Kidney (tissue), 14 donors: ENCODE data around the gene STOX2. TPM values are rescaled to one million over a fixed set of nuclear protein-coding genes. Genes with fewer than 3 reads are reported as not detected.

Experiments
- DNase-seq, 5 donors: peaks; one replicate each; pipeline ENCODE4 v3.0.0-alpha.2; 2013 to 2020
- FAIRE-seq: peaks from 2 replicates; lab custom pipeline; 2012; peaks lifted over from hg19 to GRCh38; lab: Jason Lieb, UNC
- H3K27ac ChIP-seq, 2 donors: one replicate each; pipeline ENCODE4 v1.7.0; 2013; ENCODE audit warnings: low read depth in 2 of 2, low read length in 2 of 2, inconsistent platforms in 1 of 2
- H3K27me3 ChIP-seq: one replicate; pipeline ENCODE4 v1.7.1; 2013; ENCODE audit warnings: low read length, inconsistent platforms; ENCODE audit not compliant: control insufficient read depth, insufficient read depth
- H3K36me3 ChIP-seq, 3 donors: one replicate each; pipeline versions ENCODE4 v1.7.0 to v1.7.1; 2013; ENCODE audit warnings: low read length in 3 of 3, control low read depth in 1 of 3, inconsistent platforms in 1 of 3; ENCODE audit not compliant: insufficient read depth in 3 of 3, control insufficient read depth in 2 of 3
- H3K4me1 ChIP-seq, 3 donors: one replicate each; pipeline versions ENCODE4 v1.7.0 to v1.7.1; 2013; ENCODE audit warnings: low read length in 3 of 3, inconsistent platforms in 1 of 3, low read depth in 1 of 3; ENCODE audit not compliant: control insufficient read depth in 2 of 3, insufficient read depth in 2 of 3
- H3K4me3 ChIP-seq, 3 donors: one replicate each; pipeline versions ENCODE4 v1.7.0 to v1.8.1; 2013; ENCODE audit warnings: low read length in 3 of 3, control low read depth in 1 of 3, inconsistent platforms in 1 of 3
- H3K9ac ChIP-seq, 3 donors: one replicate each; pipeline versions ENCODE4 v1.7.0 to v1.7.1; 2013; ENCODE audit warnings: low read length in 3 of 3, control low read depth in 1 of 3, inconsistent platforms in 1 of 3
- H3K9me3 ChIP-seq, 3 donors: one replicate each; pipeline versions ENCODE4 v1.7.0 to v1.7.1; 2013; ENCODE audit warnings: low read length in 3 of 3, control low read depth in 1 of 3, inconsistent platforms in 1 of 3; ENCODE audit not compliant: control insufficient read depth in 2 of 3, insufficient read depth in 1 of 3
- CTCF ChIP-seq: IDR thresholded peaks from 3 replicates; pipeline ENCODE4 v1.5.1; 2012; ENCODE audit warnings: mild to moderate bottlenecking, moderate library complexity, borderline replicate concordance; ENCODE audit not compliant: insufficient read depth; ENCODE audit errors: extremely low read depth
- intact Hi-C: fragments of 100-400 bp; cut with DNase I; formaldehyde crosslinking; loops from one replicate; pipeline ENCODE4 v1.11.1; 2022
- polyA plus RNA-seq: library from polyadenylated mRNA; stranded (reverse); fragments of 350-450 nt; fragmentation: Illumina TruSeq; extraction: RNeasy Lipid Tissue Mini Kit (QIAGEN cat#74804); gene quantifications from one replicate; pipeline ENCODE4 v1.2.3, GENCODE V29; 2014; ENCODE audit warnings: low read depth, low replicate concordance; ENCODE audit not compliant: insufficient read depth
- total RNA-seq: library from RNA; stranded (reverse); fragmentation: NEBNext Ultra II Directional; extraction: Animal tissue kit (Norgen Biotek cat#: 25700); gene quantifications from one replicate; pipeline ENCODE4 v1.2.1, GENCODE V29; 2021
- donor health status: control.
- donor health status: control.
- donor health status: control.
- donor health status: control.
- donor health status: control.
- donor health status: DM: yes; HTN: yes; CAD: no.
- donor health status: Normal renal cell carcinoma (clear cell type).

STOX2 gene
- total and polyA plus RNA-seq, 2 donors from 2014 or later: 0.69 to 31.8 TPM

GRCh38 chr4:183872531-183872930, 32.6 kb upstream of the STOX2 start:
- FAIRE-seq (no peak), DNase-seq (no peak)
- Histone ChIP-seq H3K4me1 (peaks cover 0 to 3% (median 0%) of the 10 kb centered on the region in 3 donors), H3K9me3 (no peaks in the 10 kb centered on the region), H3K9ac (no peak overlapping the region), H3K36me3 (no peaks in the 10 kb centered on the region), H3K27ac (no peak overlapping the region), H3K27me3 (no peaks in the 10 kb centered on the region), H3K4me3 (no peak overlapping the region)
- TF ChIP-seq CTCF: no peak
- intact Hi-C loops: no loop called here

- H3K36me3 ChIP-seq: no peaks in the 10 kb centered on the region
- DNase-seq: no peak
- H3K9me3 ChIP-seq: no peaks in the 10 kb centered on the region
- no peak overlapping the region for H3K4me3 ChIP-seq
- no peak overlapping the region for H3K9ac ChIP-seq
- no peak overlapping the region for H3K27ac ChIP-seq
- intact Hi-C loops: no loop called here
- peaks cover 0 to 3% (median 0%) of the 10 kb centered on the region in 3 donors for H3K4me1 ChIP-seq
- FAIRE-seq: no peak
- no peaks in the 10 kb centered on the region for H3K27me3 ChIP-seq
- TF ChIP-seq CTCF: no peak
Observed at GRCh38 chr4:183873409-183874185, 31.5 kb upstream of the STOX2 start.

- Histone ChIP-seq H3K9ac (no peak overlapping the region), H3K4me1 (peaks cover 0 to 3% (median 0%) of the 10 kb centered on the region in 3 donors), H3K27ac (no peak overlapping the region), H3K36me3 (no peaks in the 10 kb centered on the region), H3K9me3 (no peaks in the 10 kb centered on the region), H3K27me3 (no peaks in the 10 kb centered on the region), H3K4me3 (no peak overlapping the region)
- no peak for FAIRE-seq
- no peak for DNase-seq
- intact Hi-C loops: no loop called here
- no peak for TF ChIP-seq CTCF
Observed at GRCh38 chr4:183875251-183875825, 29.8 kb upstream of the STOX2 start.
